Kidney tubule cell (primary cell): ENCODE results near the gene KLRC1.
"Not testable (repeated sequence)": the region's sequence is repeated elsewhere in the genome, so short reads cannot be mapped to it uniquely, and the experiment has no call there.

Experiments used
- DNase-seq: peaks from one replicate; pipeline ENCODE4 v3.0.0-alpha.2; 2018; ENCODE audit warnings: low spot score

Gene KLRC1

DNA sequence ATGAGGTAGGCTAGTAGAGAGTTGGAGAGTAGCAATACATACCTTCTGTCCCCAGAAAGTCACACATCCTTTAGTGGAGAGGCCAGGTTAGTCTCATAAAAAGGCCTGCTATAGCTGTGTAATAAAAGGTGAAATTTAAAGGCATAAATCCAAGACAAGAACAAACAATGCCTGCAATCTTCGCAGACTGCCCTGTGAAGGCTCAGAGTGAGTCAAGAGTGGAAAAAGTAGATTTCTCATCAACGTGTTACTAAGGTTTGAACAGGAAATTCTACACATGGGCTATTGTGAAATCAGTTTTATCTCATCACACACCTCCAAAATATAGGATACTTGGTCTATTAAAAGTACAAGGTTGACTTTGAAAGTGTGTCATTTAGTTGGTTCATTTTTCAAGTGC, at the start of gene KLRC1:
Gene KLRC1, minus strand, starts transcription at position 222 of the 400 bp plus-strand sequence. CDS start 2,221 bp downstream, outside the sequence.
- DNase-seq, result peak; percentile 22

DNA sequence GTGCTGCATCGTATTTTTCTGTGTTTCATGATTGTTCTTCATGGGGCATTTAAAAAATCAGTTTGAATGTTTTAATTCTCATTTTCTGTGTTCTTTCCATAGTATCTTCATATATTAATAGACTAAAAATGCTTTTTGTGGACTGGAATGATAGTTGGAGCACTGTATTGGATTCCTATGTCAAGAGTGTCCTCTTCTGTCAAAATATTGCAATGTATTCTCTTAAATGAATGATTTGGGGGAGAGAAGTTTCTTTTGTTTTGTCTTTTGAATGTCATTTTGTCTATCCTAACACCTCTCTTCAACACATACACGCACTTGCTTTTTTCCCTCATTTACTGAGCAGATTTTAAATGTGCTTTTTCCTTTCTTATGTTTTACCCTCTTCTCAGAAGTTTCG, 47.9 kb upstream of the KLRC1 start:
- DNase-seq, result peak; percentile 6

DNA sequence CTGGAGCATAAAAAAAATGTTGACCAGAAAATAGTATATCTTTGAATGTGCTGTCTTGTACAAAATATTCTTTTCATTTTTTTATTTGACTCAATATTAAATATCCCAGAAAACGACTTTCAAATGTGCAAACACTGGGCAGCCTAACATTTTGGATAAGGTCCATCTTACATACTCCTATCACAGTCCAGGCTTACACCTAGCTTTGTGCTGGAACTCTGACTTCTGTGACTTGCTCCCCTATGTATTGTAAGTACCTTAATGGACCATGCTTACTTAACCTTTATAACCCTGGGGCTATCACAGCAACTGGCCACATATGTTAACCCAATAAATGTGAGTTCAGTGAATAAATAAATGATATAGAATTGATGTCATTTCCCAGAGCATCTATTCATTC, 44.9 kb upstream of the KLRC1 start:
- no peak for DNase-seq

GRCh38 chr12:10497602-10498001, 44.4 kb upstream of the KLRC1 start:
- no peak for DNase-seq

DNA sequence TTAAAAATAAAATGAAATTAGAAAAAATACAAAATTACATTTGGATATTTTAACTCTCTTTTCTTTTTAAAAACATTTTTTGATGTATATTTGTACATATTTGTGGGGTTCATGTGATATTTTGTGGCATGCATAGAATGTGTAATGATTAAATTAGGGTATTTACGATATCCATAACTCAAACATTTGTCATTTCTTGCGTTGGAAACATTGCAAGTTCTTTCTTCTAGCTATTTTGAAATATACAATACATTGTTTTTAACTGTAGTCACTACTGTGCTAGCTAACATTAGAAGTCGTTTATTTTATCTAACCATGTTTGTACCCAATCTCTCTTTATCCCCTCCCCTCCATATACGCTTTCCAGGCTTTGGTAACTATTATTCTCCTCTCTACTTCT, 38.6 kb upstream of the KLRC1 start:
- no peak for DNase-seq

DNA sequence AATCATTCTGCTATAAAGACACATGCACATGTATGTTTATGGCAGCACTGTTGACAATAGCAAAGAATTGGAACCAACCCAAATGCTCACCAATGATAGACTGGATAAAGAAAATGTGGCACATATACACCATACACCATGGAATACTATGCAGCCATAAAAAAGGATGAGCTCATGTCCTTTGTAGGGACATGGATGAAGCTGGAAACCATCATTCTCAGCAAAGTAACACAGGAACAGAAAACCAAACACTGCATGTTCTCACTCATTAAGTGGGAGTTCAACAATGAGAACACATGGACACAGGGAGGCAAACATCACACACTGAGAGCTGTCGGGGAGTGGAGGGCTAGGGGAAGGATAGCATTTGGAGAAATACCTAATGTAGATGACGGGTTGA, 34.2 kb upstream of the KLRC1 start:
- DNase-seq, result not testable (repeated sequence)

DNA sequence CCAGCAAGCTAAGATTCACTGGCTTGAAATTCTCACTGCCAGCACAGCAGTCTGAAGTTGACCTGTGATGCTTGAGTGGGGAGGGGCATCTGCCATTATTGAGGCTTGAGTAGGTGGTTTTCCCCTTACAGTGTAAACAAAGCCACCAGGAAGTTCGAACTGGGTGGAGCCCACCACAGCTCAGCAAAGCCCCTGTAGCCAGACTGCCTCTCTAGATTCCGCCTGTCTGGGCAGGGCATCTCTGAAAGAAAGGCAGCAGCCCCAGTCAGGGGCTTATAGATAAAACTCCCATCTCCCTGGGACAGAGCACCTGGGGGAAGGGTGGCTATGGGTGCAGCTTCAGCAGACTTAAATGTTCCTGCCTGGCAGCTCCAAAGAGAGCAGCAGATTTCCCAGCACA, 28.7 kb upstream of the KLRC1 start:
- not testable (repeated sequence) for DNase-seq

- not testable (repeated sequence) for DNase-seq
Observed at GRCh38 chr12:10472808-10473207, 19.6 kb upstream of the KLRC1 start.

GRCh38 chr12:10469701-10470100, 16.5 kb upstream of the KLRC1 start:
- no peak for DNase-seq

- no peak for DNase-seq
Observed at GRCh38 chr12:10466311-10466710, 13.1 kb upstream of the KLRC1 start.

- no peak for DNase-seq
Observed at GRCh38 chr12:10457760-10458159, 4.6 kb upstream of the KLRC1 start.

- DNase-seq, result no peak
Observed at GRCh38 chr12:10456856-10457255, 3.7 kb upstream of the KLRC1 start.

DNA sequence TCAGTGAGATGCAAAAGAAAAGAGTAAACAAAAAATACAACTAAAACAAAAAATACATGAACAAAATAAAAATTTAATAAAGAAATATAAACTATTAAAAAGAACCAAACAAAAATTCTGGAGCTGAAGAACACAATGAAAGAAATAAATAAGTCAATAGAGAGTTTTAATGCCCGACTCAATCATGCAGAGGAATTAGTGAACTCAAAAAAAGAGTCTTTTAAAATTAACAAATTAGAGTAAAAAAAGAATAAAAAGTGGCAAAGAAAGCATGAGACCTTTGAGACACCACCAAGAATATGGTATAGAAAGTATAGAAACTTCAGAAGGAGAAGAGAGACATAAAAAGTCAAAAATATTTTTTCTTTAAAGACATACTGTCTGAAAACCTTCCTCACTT, 2.6 kb upstream of the KLRC1 start:
- no peak for DNase-seq

GRCh38 chr12:10454531-10454930, 1.4 kb upstream of the KLRC1 start:
- peak; percentile 81 for DNase-seq

GRCh38 chr12:10448236-10448635, 4.9 kb downstream of the KLRC1 start:
- no peak for DNase-seq

GRCh38 chr12:10446052-10446451, 7.1 kb downstream of the KLRC1 start:
- not testable (repeated sequence) for DNase-seq

DNA sequence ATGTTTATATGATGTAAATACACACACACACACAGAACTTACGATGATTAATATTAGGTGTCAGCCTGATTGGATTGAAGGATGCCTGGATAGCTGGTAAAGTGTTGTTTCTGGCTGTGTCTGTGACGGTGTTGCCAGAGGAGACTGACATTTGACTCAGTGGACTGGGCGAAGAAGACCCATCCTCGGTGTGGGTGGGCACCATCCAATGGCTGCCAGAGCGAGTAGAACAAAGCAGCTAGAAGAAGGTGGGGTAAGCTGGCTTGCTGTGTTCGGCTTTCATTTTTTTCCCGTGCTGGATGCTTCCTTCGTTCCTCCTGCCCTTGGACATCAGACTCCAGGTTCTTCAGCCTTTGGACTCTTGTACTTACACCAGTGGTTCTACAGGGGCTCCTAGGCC, 12.0 kb downstream of the KLRC1 start:
- DNase-seq, result not testable (repeated sequence)

GRCh38 chr12:10439608-10440274, 13.4 kb downstream of the KLRC1 start:
- not testable (repeated sequence) for DNase-seq

- not testable (repeated sequence) for DNase-seq
Observed at GRCh38 chr12:10437601-10438000, 15.6 kb downstream of the KLRC1 start.

DNA sequence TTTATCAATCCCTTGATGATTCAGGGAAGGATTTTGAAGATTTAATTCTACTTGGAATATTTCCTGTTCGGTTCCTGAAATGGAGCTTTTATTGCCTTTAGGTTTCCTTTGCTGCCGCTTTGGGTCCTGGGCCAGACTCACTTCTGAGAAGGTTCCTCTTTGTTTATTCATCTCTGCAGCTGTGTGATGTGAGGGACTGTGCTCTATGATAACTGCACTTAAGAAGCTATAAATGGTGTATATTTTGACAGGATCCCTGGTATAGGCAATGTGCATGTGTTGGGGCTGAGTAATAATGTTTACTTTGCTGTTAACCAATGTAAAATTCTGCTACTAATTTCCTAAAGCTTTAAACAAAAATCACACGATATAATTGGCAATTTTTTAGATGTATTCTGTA, 17.4 kb downstream of the KLRC1 start, which contains the start of gene KLRC2:
Gene KLRC2, minus strand, starts transcription at position 195 of the 400 bp plus-strand sequence. Its CDS starts 24 bp downstream, at position 171.
- DNase-seq, result not testable (repeated sequence)

DNA sequence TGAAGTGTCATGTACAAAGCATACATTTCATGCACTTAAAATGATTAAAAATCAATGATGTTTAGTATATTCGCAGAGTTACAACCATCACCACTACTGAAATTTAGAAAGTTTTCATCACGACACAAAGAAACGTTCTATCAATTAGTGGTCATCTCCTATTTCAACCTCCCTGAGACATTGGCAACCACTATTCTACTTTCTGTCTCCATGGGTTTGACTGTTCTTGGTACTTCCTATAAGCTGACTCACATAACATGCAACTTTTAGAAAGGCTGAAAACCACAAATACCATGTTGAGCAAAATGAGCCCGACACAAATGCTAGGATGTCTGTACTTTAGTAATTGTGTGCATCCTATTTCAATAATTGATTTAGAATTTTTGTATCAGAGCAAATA, 22.6 kb downstream of the KLRC1 start:
- not testable (repeated sequence) for DNase-seq

DNA sequence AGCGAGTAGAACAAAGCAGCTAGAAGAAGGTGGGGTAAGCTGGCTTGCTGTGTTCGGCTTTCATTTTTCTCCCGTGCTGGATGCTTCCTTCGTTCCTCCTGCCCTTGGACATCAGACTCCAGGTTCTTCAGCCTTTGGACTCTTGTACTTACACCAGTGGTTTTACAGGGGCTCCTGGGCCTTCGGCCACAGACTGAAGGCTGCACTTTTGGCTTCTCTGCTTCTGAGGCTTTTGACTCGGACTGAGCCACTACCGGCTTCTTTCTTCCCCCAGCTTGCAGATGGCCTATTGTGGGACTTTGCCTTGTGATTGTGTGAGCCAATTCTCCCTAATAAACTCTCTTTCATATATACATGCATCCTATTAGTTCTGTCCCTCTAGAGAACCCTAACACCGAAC, 27.2 kb downstream of the KLRC1 start:
- DNase-seq, result not testable (repeated sequence)

- not testable (repeated sequence) for DNase-seq
Observed at GRCh38 chr12:10424260-10424899, 28.8 kb downstream of the KLRC1 start.

GRCh38 chr12:10422159-10422558, 31.0 kb downstream of the KLRC1 start:
- DNase-seq, result not testable (repeated sequence)
